Bronchial epithelial cell (primary cell): Measurements from ENCODE around the gene DUSP5. TPM values are rescaled to one million over a fixed set of nuclear protein-coding genes. Genes with fewer than 3 reads are reported as not detected.

Experiments
- DNase-seq: peaks from one replicate; pipeline ENCODE4 v3.0.0-alpha.2; 2010; ENCODE audit warnings: low read depth
- FAIRE-seq: peaks from 2 replicates; lab custom pipeline; 2011; peaks lifted over from hg19 to GRCh38; lab: Jason Lieb, UNC
- H3K27me3 ChIP-seq: 2 replicates; pipeline ENCODE4 v1.5.1; 2011; ENCODE audit warnings: low read length; ENCODE audit not compliant: control insufficient read depth, insufficient read depth
- H3K36me3 ChIP-seq: 2 replicates; pipeline ENCODE4 v1.5.1; 2011; ENCODE audit warnings: low read length; ENCODE audit not compliant: control insufficient read depth, insufficient read depth
- H3K4me3 ChIP-seq: 2 replicates; pipeline ENCODE4 v1.5.1; 2011; ENCODE audit warnings: mild to moderate bottlenecking, low read depth, low read length, control low read depth
- CTCF ChIP-seq: IDR thresholded peaks from 2 replicates; pipeline ENCODE4 v1.5.1; 2011; ENCODE audit warnings: mild to moderate bottlenecking, moderate library complexity, low read length, control low read depth, inconsistent platforms; ENCODE audit not compliant: insufficient read depth, severe bottlenecking
- total RNA-seq: library from RNA; depleted of rRNA; stranded (reverse); fragments of >200 nt; gene quantifications from 2 replicates; pipeline ENCODE4 v1.2.1, GENCODE V29; 2014

The DUSP5 gene
- total RNA-seq, 1 donor from 2014 or later = 115 TPM

GRCh38 chr10:110474826-110475225, 22.9 kb upstream of the DUSP5 start:
- no peak for TF ChIP-seq CTCF
- Histone ChIP-seq H3K36me3 (no peaks in the 10 kb centered on the region), H3K27me3 (no peaks in the 10 kb centered on the region), H3K4me3 (no peak overlapping the region)
- DNase-seq = no peak
- no peak for FAIRE-seq

DNA sequence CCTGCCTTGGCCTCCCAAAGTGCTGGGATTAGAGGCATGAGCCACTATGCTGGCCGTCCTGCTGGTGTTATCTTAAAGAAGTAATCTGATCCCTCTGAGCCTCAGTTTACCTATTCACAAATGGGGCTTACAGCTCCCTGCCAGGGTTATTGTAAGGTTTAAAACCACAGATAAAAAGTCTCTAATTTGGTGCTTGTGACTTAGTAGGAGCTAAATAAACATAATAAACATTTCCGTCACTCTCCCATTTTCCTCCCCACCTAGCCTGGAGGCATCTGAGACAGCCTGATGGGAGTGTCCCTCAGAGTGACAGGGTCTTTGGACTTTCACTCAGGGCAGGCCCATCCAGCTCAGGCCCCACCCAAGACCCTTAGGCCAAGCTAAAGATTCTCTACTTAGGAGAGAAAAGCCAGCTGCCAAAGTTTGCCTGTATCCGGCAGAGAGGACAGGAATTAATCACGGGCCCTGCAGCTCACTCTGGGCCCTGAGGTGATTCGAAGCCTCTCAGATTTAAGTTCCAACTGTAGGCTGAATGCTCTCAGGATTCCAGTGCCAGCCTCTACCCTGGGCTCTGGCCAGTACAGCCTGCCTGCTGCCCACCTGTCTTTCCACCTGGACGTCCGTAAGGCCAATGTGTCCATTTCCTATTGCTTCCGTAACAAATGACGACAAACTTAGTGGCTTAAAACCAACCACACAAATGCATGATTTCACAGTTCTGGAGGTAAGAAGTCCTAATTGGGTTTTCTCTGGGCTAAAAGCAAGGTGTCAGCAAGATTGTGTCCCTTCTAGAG, 21.8 kb upstream of the DUSP5 start:
- FAIRE-seq (no peak), DNase-seq (no peak)
- no peak for TF ChIP-seq CTCF

GRCh38 chr10:110479710-110480109, 18.0 kb upstream of the DUSP5 start:
- no peaks in the 10 kb centered on the region for H3K36me3 ChIP-seq
- no peak for TF ChIP-seq CTCF
- FAIRE-seq (no peak), DNase-seq (no peak)
- H3K27me3 ChIP-seq = no peaks in the 10 kb centered on the region
- H3K4me3 ChIP-seq = no peak overlapping the region

More for the DNA sequence above, 21.8 kb upstream of the DUSP5 start:
- Histone ChIP-seq H3K27me3 (no peaks in the 10 kb centered on the region), H3K4me3 (no peak overlapping the region), H3K36me3 (no peaks in the 10 kb centered on the region)

DNA sequence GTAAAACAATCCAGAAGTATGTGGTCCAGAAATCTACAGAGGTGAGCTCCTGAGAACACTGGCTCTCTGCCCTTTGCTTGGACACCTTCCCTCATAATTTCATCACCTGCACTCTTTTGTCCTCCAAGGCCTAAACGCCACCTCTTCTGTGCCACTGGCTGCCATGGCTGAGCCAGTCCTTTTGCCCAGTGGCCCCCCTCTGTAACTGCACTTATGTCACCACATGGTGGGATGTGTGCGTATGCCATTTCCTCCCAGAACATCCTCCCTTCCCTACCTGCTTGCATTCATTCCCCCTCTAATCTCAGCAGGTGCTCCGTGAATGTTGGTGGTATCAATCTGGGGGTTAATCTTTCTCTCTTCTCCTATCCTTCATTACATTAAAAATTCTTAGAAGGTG, 17.3 kb upstream of the DUSP5 start:
- no peak overlapping the region for H3K4me3 ChIP-seq
- FAIRE-seq = no peak
- H3K36me3 ChIP-seq = no peaks in the 10 kb centered on the region
- no peak for DNase-seq
- H3K27me3 ChIP-seq = no peaks in the 10 kb centered on the region
- no peak for TF ChIP-seq CTCF

DNA sequence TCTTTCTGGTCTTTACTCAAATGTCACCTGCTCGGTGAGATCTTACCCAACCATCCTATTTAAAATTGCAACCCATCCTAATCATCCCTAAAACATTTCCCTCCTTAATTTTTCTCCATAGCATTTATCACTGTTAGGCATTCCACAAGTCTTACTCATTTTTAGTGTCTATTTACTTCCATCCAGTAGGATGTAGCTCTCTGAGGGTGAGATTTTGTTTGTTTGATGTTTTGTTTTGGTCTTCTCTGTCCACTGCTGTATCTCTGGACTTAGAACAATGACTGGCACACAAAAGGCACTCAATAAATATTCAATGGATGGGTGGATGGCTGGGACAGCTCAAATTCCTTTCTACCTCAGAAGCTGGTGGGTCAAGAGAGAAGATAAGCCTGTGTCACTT, 15.8 kb upstream of the DUSP5 start:
- FAIRE-seq = no peak

More for the DNA sequence above, 15.8 kb upstream of the DUSP5 start:
- no peaks in the 10 kb centered on the region for H3K36me3 ChIP-seq
- DNase-seq = no peak
- TF ChIP-seq CTCF = no peak
- no peak overlapping the region for H3K4me3 ChIP-seq
- H3K27me3 ChIP-seq = no peaks in the 10 kb centered on the region
